Gastrocnemius medialis (tissue), 4 donors: ENCODE measurements around the gene OTC.

Experiments
- CTCF ChIP-seq, 5 experiments: fragments of 450-650 bp in 3 of 5; fragments of 200-600 bp in 2 of 5; sonication (generic) in 2 of 5; IDR thresholded peaks in 4 of 5; conservative IDR thresholded peaks in 1 of 5; 1 replicate in 4 of 5; 2 replicates in 1 of 5; pipeline ENCODE4 v1.5.1; 2016 to 2019; ENCODE audit warnings: antibody characterized with exemption in 5 of 5, mild to moderate bottlenecking in 3 of 5, moderate library complexity in 3 of 5
- POLR2A ChIP-seq, 2 donors: fragments of 450-650 bp; IDR thresholded peaks; one replicate each; pipeline ENCODE4 v1.6.1; 2017; ENCODE audit warnings: antibody characterized with exemption in 2 of 2, mild to moderate bottlenecking in 2 of 2, moderate library complexity in 2 of 2

- TF ChIP-seq CTCF (IDR thresholded peaks at IDR 0.05 in 4 of 5, conservative IDR thresholded peaks at IDR 0.05 in 1 of 5): no peak
- no peak for TF ChIP-seq POLR2A (IDR thresholded peaks at IDR 0.05)
Observed at GRCh38 chrX:38368774-38369173, 16.4 kb downstream of the OTC start.
